ENCODE data around the gene RAB31.

The RAB31 gene

GRCh38 chr18:9750606-9751304 lies 42.7 kb downstream of the RAB31 start:
- WGBS, 2 donors (ENCODE audit: extremely low coverage in 2 of 2, insufficient read length in 2 of 2, insufficient replicate concordance in 1 of 2): no CpG with 5 or more reads among the region's 11 CpGs
- H2BK15ac ChIP-seq (ENCODE audit: low read length): no peak overlapping the region
- no peak overlapping the region for H2AFZ ChIP-seq (ENCODE audit: low read length)
- no peaks in the 10 kb centered on the region for H3K27me3 ChIP-seq (ENCODE audit: control insufficient read depth in 3 of 3, insufficient read depth in 3 of 3, low read depth in 1 of 3, low read length in 3 of 3)
- no peak overlapping the region for H3K23ac ChIP-seq (ENCODE audit: low read depth, low read length, poor library complexity)
- H4K91ac ChIP-seq (ENCODE audit: low read depth, low read length, poor library complexity): no peak overlapping the region
- H3K18ac ChIP-seq (ENCODE audit: low read length): no peak overlapping the region
- H3K4me1 ChIP-seq (ENCODE audit: control insufficient read depth in 2 of 2, insufficient read depth in 1 of 2, low read depth in 1 of 2, low read length in 2 of 2): peaks cover 6% of the 10 kb centered on the region in 2 donors
- no peak overlapping the region for H4K8ac ChIP-seq (ENCODE audit: low read depth, low read length)
- DNase-seq (ENCODE audit: low spot score): no peak
- no peak overlapping the region for H3K27ac ChIP-seq (replicated peaks; ENCODE audit: low read length)
- H3K4ac ChIP-seq (ENCODE audit: low read length): no peak overlapping the region
- H3K14ac ChIP-seq (ENCODE audit: low read length): no peak overlapping the region
- no peak overlapping the region for H3K9ac ChIP-seq (ENCODE audit: low read depth, low read length, poor library complexity)
- H3K79me1 ChIP-seq (ENCODE audit: low read depth, low read length): no peaks in the 10 kb centered on the region
- no peak overlapping the region for H3K4me3 ChIP-seq (ENCODE audit: low read length in 2 of 2)
- no peak overlapping the region for H2BK12ac ChIP-seq (ENCODE audit: low read length)
- H3K36me3 ChIP-seq (replicated peaks in 1 of 2; ENCODE audit: control insufficient read depth in 2 of 2, insufficient read depth in 2 of 2, low read length in 2 of 2): no peaks in the 10 kb centered on the region
- no peak overlapping the region for H2AK5ac ChIP-seq (ENCODE audit: low read depth, low read length)
- peaks cover 0 to 10% of the 10 kb centered on the region in 2 donors for H3K9me3 ChIP-seq (replicated peaks in 1 of 2; ENCODE audit: control insufficient read depth in 2 of 2, insufficient read depth in 1 of 2, low read depth in 1 of 2, low read length in 2 of 2)
- H2BK5ac ChIP-seq (ENCODE audit: low read length): no peak overlapping the region
- H3K4me2 ChIP-seq (ENCODE audit: insufficient read depth, low read length, poor library complexity, severe bottlenecking): no peak overlapping the region
- H2BK120ac ChIP-seq (ENCODE audit: low read depth, low read length): no peak overlapping the region

GRCh38 chr18:9751371-9752031 lies 43.4 kb downstream of the RAB31 start:
- no peak for DNase-seq (ENCODE audit: low spot score)
- H3K4me2 ChIP-seq (ENCODE audit: insufficient read depth, low read length, poor library complexity, severe bottlenecking): no peak overlapping the region
- H3K27me3 ChIP-seq (ENCODE audit: control insufficient read depth in 3 of 3, insufficient read depth in 3 of 3, low read depth in 1 of 3, low read length in 3 of 3): no peaks in the 10 kb centered on the region
- H2BK5ac ChIP-seq (ENCODE audit: low read length): no peak overlapping the region
- no peak overlapping the region for H2BK120ac ChIP-seq (ENCODE audit: low read depth, low read length)
- no peak overlapping the region for H2AFZ ChIP-seq (ENCODE audit: low read length)
- H3K23ac ChIP-seq (ENCODE audit: low read depth, low read length, poor library complexity): no peak overlapping the region
- H3K4me3 ChIP-seq (ENCODE audit: low read length in 2 of 2): no peak overlapping the region
- H3K36me3 ChIP-seq (replicated peaks in 1 of 2; ENCODE audit: control insufficient read depth in 2 of 2, insufficient read depth in 2 of 2, low read length in 2 of 2): no peaks in the 10 kb centered on the region
- H3K9me3 ChIP-seq (replicated peaks in 1 of 2; ENCODE audit: control insufficient read depth in 2 of 2, insufficient read depth in 1 of 2, low read depth in 1 of 2, low read length in 2 of 2): peaks cover 0 to 5% of the 10 kb centered on the region in 2 donors
- no peak overlapping the region for H2BK12ac ChIP-seq (ENCODE audit: low read length)
- H3K79me1 ChIP-seq (ENCODE audit: low read depth, low read length): no peaks in the 10 kb centered on the region
- no peak overlapping the region for H3K18ac ChIP-seq (ENCODE audit: low read length)
- WGBS, 2 donors (ENCODE audit: extremely low coverage in 2 of 2, insufficient read length in 2 of 2, insufficient replicate concordance in 1 of 2): no CpG with 5 or more reads among the region's 8 CpGs
- peaks cover 7 to 12% of the 10 kb centered on the region in 2 donors for H3K4me1 ChIP-seq (ENCODE audit: control insufficient read depth in 2 of 2, insufficient read depth in 1 of 2, low read depth in 1 of 2, low read length in 2 of 2)
- no peak overlapping the region for H4K91ac ChIP-seq (ENCODE audit: low read depth, low read length, poor library complexity)
- H2BK15ac ChIP-seq (ENCODE audit: low read length): no peak overlapping the region
- H4K8ac ChIP-seq (ENCODE audit: low read depth, low read length): no peak overlapping the region
- H3K27ac ChIP-seq (replicated peaks; ENCODE audit: low read length): no peak overlapping the region
- H2AK5ac ChIP-seq (ENCODE audit: low read depth, low read length): no peak overlapping the region
- no peak overlapping the region for H3K14ac ChIP-seq (ENCODE audit: low read length)
- no peak overlapping the region for H3K9ac ChIP-seq (ENCODE audit: low read depth, low read length, poor library complexity)
- no peak overlapping the region for H3K4ac ChIP-seq (ENCODE audit: low read length)

DNA sequence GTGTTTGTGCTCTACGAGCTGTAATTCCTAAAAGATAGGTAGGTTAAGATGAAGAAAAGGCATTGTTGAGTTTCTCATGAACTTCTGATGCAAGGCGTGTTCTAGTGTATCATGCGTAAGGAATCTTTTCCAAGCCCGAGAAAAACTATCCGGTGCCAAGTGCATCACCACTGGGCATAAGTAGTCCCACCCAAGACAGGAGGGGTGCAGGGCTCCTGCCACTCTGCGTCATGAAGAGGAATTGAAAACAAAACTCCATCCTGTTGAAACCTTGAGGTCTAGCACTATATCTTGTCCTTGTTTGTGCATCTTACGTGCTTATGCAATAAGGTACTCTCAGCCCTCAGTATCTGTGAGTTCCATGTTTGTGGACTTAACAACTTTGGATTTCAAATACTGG lies 45.7 kb downstream of the RAB31 start:
- H2AFZ ChIP-seq (ENCODE audit: low read length): no peak overlapping the region
- no peak overlapping the region for H2BK120ac ChIP-seq (ENCODE audit: low read depth, low read length)
- no CpG with 5 or more reads among the region's 7 CpGs for WGBS, 2 donors (ENCODE audit: extremely low coverage in 2 of 2, insufficient read length in 2 of 2, insufficient replicate concordance in 1 of 2)
- H3K14ac ChIP-seq (ENCODE audit: low read length): no peak overlapping the region
- no peaks in the 10 kb centered on the region for H3K79me1 ChIP-seq (ENCODE audit: low read depth, low read length)
- no peak overlapping the region for H4K8ac ChIP-seq (ENCODE audit: low read depth, low read length)
- H4K91ac ChIP-seq (ENCODE audit: low read depth, low read length, poor library complexity): no peak overlapping the region
- H3K27me3 ChIP-seq (ENCODE audit: control insufficient read depth in 3 of 3, insufficient read depth in 3 of 3, low read depth in 1 of 3, low read length in 3 of 3): no peaks in the 10 kb centered on the region
- H3K36me3 ChIP-seq (replicated peaks in 1 of 2; ENCODE audit: control insufficient read depth in 2 of 2, insufficient read depth in 2 of 2, low read length in 2 of 2): no peaks in the 10 kb centered on the region
- no peak overlapping the region for H3K23ac ChIP-seq (ENCODE audit: low read depth, low read length, poor library complexity)
- H3K9me3 ChIP-seq (replicated peaks in 1 of 2; ENCODE audit: control insufficient read depth in 2 of 2, insufficient read depth in 1 of 2, low read depth in 1 of 2, low read length in 2 of 2): no peaks in the 10 kb centered on the region
- no peak overlapping the region for H3K18ac ChIP-seq (ENCODE audit: low read length)
- peaks cover 9 to 21% of the 10 kb centered on the region in 2 donors for H3K4me1 ChIP-seq (ENCODE audit: control insufficient read depth in 2 of 2, insufficient read depth in 1 of 2, low read depth in 1 of 2, low read length in 2 of 2)
- H3K27ac ChIP-seq (replicated peaks; ENCODE audit: low read length): no peak overlapping the region
- no peak overlapping the region for H3K9ac ChIP-seq (ENCODE audit: low read depth, low read length, poor library complexity)
- H2AK5ac ChIP-seq (ENCODE audit: low read depth, low read length): no peak overlapping the region
- H3K4ac ChIP-seq (ENCODE audit: low read length): no peak overlapping the region
- H2BK15ac ChIP-seq (ENCODE audit: low read length): no peak overlapping the region
- no peak overlapping the region for H3K4me3 ChIP-seq (ENCODE audit: low read length in 2 of 2)
- H2BK5ac ChIP-seq (ENCODE audit: low read length): no peak overlapping the region
- no peak overlapping the region for H2BK12ac ChIP-seq (ENCODE audit: low read length)
- no peak for DNase-seq (ENCODE audit: low spot score)
- H3K4me2 ChIP-seq (ENCODE audit: insufficient read depth, low read length, poor library complexity, severe bottlenecking): no peak overlapping the region

GRCh38 chr18:9755110-9755509 lies 47.0 kb downstream of the RAB31 start:
- H3K14ac ChIP-seq (ENCODE audit: low read length): no peak overlapping the region
- H3K9ac ChIP-seq (ENCODE audit: low read depth, low read length, poor library complexity): no peak overlapping the region
- no peak overlapping the region for H3K4me2 ChIP-seq (ENCODE audit: insufficient read depth, low read length, poor library complexity, severe bottlenecking)
- H2AFZ ChIP-seq (ENCODE audit: low read length): no peak overlapping the region
- H2BK5ac ChIP-seq (ENCODE audit: low read length): no peak overlapping the region
- no peak overlapping the region for H3K23ac ChIP-seq (ENCODE audit: low read depth, low read length, poor library complexity)
- H4K91ac ChIP-seq (ENCODE audit: low read depth, low read length, poor library complexity): no peak overlapping the region
- no peaks in the 10 kb centered on the region for H3K9me3 ChIP-seq (replicated peaks in 1 of 2; ENCODE audit: control insufficient read depth in 2 of 2, insufficient read depth in 1 of 2, low read depth in 1 of 2, low read length in 2 of 2)
- no peak overlapping the region for H2BK15ac ChIP-seq (ENCODE audit: low read length)
- no peak overlapping the region for H4K8ac ChIP-seq (ENCODE audit: low read depth, low read length)
- no peak overlapping the region for H2BK120ac ChIP-seq (ENCODE audit: low read depth, low read length)
- no peak overlapping the region for H2BK12ac ChIP-seq (ENCODE audit: low read length)
- no peak overlapping the region for H3K27ac ChIP-seq (replicated peaks; ENCODE audit: low read length)
- H3K36me3 ChIP-seq (replicated peaks in 1 of 2; ENCODE audit: control insufficient read depth in 2 of 2, insufficient read depth in 2 of 2, low read length in 2 of 2): no peaks in the 10 kb centered on the region
- no peak overlapping the region for H3K4me3 ChIP-seq (ENCODE audit: low read length in 2 of 2)
- DNase-seq (ENCODE audit: low spot score): no peak
- no peak overlapping the region for H2AK5ac ChIP-seq (ENCODE audit: low read depth, low read length)
- no peaks in the 10 kb centered on the region for H3K27me3 ChIP-seq (ENCODE audit: control insufficient read depth in 3 of 3, insufficient read depth in 3 of 3, low read depth in 1 of 3, low read length in 3 of 3)
- H3K18ac ChIP-seq (ENCODE audit: low read length): no peak overlapping the region
- H3K4me1 ChIP-seq (ENCODE audit: control insufficient read depth in 2 of 2, insufficient read depth in 1 of 2, low read depth in 1 of 2, low read length in 2 of 2): peaks cover 9 to 21% of the 10 kb centered on the region in 2 donors
- H3K79me1 ChIP-seq (ENCODE audit: low read depth, low read length): no peaks in the 10 kb centered on the region
- WGBS, 2 donors (ENCODE audit: extremely low coverage in 2 of 2, insufficient read length in 2 of 2, insufficient replicate concordance in 1 of 2): no CpG with 5 or more reads among the region's 3 CpGs
- H3K4ac ChIP-seq (ENCODE audit: low read length): no peak overlapping the region
